Ecto neural progenitor cell (in vitro differentiated cells): ENCODE data around the gene WDR59.

Experiments used
- DNase-seq: peaks from one replicate; pipeline ENCODE4 v3.0.0-alpha.2; 2018; ENCODE audit warnings: low spot score

WDR59 gene

GRCh38 chr16:74902161-74902560, 82.8 kb downstream of the WDR59 start:
- DNase-seq: no peak

DNA sequence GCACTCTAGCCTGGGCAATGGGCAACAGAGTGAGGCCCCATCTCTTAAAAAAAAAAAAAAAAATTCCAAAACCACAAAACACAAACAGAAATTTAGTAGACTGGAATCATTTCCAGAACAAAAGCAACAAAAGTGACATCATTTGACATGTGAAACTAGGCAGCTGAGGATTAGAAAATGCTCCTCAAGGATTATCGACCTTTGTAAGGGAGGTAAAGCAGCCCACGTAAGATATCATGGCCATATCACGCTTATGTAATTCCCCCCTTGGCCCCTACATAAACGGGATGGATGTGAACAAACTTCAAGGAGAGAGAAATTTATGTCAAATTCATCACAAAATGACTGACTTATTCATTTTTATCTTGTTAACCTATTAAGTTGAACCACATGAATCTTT, 83.3 kb downstream of the WDR59 start:
- no peak for DNase-seq

DNA sequence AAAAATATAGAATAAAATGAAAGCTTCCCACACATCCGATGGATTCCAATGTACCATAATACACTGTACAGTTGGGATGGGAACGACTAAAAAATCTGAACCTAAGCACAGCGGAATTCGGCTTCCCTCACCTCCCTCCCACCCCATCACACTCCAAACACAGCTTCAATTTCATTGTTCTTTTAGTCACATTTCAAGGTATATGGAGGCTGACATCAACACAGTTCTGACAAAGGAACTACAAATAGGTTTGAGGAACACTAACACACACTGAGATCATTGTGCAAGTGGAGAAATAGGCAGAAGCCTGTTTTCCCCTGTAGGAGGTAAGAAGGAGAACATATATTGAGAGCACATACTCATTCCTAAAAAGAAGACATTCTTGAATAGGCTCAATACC, 85.1 kb downstream of the WDR59 start:
- no peak for DNase-seq

GRCh38 chr16:74898659-74899058, 86.3 kb downstream of the WDR59 start:
- DNase-seq: no peak

GRCh38 chr16:74896389-74897370, 88.2 kb downstream of the WDR59 start:
- DNase-seq: no peak

- DNase-seq: no peak
These were observed 91.4 kb downstream of the WDR59 start for GRCh38 chr16:74893541-74893940.

DNA sequence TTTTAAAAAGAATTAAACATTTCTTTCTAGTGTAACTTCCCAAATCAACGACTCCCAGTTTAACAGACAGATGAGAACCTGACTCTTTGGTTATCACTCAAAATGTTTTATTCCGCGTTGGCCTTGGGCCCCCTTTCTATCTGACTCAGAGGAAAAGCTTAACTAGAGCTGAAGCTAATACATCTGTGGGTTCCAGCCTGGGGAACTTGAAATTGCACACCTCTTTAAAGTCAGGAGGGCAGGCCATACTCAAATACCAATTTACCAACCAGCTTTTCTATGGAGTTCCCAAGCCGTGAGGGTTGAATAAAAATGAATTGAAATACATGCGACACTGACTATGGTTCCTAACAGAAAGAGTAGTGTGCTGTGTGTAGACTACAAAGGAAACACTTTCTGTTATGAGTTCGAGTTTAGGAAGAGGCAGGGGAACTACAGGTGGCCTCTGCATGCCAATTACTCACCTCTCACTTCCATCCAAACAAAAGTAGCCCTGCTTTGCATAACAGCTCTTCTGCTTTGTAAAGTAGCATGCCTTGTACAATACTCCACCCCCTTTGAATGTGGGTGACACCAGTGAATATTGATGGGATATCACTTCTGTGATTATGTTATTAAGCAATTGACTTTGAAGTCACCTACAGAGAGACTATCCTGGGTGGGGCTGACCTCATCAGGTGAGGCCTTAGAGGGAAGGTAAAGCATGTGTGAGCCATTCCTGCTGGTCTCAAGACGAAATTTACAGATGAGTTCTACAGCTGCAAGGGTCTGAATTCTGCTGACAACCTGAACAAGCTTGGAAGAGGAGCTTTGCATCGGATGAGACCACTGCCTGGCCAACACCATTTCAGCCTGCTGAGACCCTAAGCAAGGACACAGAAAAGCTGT, 92.1 kb downstream of the WDR59 start:
- no peak for DNase-seq

GRCh38 chr16:74888888-74889287, 96.0 kb downstream of the WDR59 start:
- no peak for DNase-seq

- no peak for DNase-seq
These were observed 96.6 kb downstream of the WDR59 start for GRCh38 chr16:74888232-74888862.

- no peak for DNase-seq
These were observed 97.8 kb downstream of the WDR59 start for GRCh38 chr16:74887084-74887483.

DNA sequence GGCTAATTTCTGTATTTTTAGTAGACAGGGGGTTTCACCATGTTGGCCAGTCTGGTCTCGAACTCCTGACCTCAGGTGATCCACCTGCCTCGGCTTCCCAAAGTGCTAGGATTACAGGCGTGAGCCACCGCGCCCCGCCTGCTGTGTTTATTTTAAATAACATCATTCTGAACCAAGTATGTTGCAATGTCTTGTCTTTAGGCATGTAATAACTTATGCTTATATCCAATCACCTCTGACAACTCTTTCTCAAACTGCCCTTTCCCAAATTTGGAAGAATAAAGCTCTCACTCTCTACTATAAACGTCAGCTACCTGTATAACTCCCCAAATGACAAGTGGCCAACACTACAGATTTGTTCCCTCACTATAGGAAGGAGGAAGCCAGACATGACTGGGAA, 107.2 kb downstream of the WDR59 start:
- DNase-seq: no peak

DNA sequence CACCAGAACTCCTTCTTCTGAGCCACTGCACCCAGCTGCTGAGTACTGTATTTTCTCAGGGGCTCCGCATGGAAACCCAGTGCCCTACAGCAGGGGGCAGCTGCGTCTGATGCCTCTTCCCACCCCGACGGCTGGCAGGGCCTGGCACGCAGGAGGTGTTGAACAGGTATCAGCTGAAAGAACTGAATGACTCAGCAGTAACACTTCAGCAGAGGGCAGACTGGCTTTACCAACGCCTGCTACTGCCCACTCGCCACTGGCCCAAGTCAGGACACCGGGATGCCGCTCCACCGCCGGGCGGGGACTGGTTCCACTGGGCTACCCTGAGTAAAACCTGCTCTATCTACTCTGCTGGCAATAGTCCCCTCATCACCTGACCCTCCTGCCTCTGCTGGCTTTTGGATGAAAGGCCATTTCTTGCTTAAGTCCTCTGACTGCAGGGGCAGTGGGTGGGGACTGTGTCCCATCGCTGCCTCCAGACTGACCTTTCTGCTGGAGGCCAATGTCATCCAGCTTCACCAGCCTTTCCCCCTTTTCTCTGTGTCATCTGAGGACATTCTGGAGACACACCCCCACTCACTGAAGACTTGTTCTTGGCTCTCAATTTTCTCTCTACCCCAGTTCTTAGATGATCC, 109.9 kb downstream of the WDR59 start:
- no peak for DNase-seq

GRCh38 chr16:74874123-74874522, 110.8 kb downstream of the WDR59 start:
- no peak for DNase-seq

DNA sequence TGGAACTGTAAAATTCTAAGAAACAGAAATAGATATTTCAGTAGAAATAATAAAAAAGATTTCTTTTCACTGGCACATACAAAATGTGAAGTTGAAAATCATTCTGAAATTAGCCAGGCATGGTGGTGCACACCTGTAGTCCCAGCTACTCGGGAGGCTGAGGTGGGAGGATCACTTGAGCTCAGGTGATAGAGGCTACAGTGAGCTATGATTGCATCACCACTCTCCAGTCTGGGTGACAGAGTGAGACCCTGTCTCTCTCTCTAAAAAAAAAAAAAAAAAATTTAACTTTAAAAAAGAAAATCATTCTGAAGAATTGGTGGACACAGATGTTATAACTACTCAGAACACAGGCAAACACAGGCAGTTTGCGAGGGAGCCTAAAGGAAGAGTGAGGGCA, 112.6 kb downstream of the WDR59 start:
- no peak for DNase-seq

- no peak for DNase-seq
These were observed 113.3 kb downstream of the WDR59 start for GRCh38 chr16:74871608-74872007.

- DNase-seq: no peak
These were observed 116.4 kb downstream of the WDR59 start for GRCh38 chr16:74868501-74868900.

- no peak for DNase-seq
These were observed 116.9 kb downstream of the WDR59 start for GRCh38 chr16:74868035-74868434.

DNA sequence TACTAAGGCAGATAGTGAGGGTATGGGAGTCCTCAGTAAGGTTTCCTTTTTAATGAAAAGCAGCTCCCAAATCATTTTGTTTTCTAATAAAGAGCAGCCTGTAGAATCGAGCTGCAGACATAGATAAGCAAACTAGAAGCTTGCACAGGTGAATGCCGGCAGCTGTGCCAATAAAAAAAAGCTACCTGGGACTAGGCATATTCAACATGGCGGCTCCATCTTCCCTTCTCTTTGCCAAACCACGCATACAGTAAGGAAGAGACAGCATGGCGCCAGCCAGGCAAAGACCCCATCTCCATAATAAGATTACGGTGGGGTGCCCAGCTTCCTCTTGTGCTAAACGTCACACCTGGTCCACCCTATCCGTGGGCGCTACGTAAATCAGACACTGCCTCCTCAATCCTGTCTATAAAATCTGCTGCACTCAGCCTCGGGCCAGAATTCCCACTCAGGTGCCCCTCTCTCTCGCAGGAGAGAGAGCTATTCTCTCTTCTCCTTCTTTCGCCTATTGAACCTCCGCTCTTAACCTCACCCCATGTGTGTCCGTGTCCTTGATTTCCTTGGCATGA, 117.6 kb downstream of the WDR59 start:
- DNase-seq: no peak

DNA sequence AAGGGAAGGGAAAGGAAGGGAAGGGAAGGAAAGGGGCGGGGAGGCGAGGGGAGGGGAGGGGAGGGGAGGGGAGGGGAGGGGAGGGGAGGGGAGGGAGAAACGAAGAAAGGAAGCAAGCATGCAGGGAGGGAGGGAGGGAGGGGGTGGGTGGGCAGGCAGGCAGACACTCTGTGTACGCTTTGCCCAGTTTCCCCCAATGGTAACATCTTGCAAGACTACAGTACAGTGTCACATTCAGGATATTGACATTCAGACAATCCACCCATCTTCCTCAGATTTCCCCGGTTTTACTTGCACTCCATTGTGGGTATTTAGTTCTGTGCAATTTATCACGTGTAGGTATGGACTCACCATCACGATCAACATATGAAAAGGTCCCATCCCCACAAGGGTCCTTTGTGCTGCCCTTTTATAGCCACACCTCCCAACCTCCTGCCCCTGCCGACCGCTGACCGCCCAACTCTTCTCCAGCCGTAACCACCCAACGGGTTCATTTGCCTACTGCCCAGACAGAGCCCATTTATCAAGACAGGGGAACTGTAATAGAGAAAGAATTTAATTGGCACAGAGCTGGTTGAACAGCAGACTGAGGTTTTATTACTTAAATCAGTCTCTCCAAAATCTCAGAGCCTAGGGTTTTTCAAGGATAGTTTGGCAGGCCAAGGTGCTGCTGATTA, 118.9 kb downstream of the WDR59 start:
- DNase-seq: peak; percentile 55

GRCh38 chr16:74862743-74863244, 122.1 kb downstream of the WDR59 start:
- DNase-seq: no peak

DNA sequence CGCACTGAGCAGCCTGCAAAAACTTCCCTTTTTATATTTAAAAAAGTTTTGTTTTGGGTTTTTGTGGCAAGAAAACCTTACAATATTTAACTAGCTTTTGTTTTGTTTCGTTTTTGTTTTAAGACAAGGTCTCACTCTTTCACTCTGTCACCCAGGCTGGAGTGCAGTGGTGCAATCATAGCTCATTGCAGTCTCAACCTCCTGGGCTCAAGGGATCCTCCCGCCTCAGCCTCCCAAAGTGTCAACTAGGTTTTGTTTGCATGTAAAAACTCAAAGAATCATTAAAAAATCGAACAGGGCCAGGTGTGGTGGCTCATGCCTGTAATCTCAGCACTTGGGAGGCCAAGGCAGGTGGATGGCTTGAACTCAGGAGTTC, 132.4 kb downstream of the WDR59 start:
- DNase-seq: no peak
